Activated naive CD4-positive, alpha-beta T cell treated with anti-CD3 and anti-CD28 coated beads, Interleukin-2, amount 50 U/mL, for 72 hours (primary cell): Measurements from ENCODE around the gene ADGRV1. TPM values are rescaled to one million over a fixed set of nuclear protein-coding genes. Genes with fewer than 3 reads are reported as not detected.
A peak's percentile ranks its signal among the peaks of the same experiment; 100 is the strongest.
"Not testable (repeated sequence)": the region's sequence is repeated elsewhere in the genome, so short reads cannot be mapped to it uniquely, and the experiment has no call there.

ENCODE experiments used
- ATAC-seq, 2 donors: fragments of 150-1000 bp; cut with Tn5 transposase; 2 replicates each; pipeline ENCODE4 v1.10.0; 2021; ENCODE audit warnings: mild to moderate bottlenecking in 2 of 2, moderate library complexity in 2 of 2
- DNase-seq, 2 donors: peaks; one replicate each; pipeline ENCODE4 v3.0.0; 2021 to 2022; ENCODE audit warnings: low spot score in 2 of 2
- H3K27ac Mint-ChIP-seq, 2 donors: one replicate each; pipeline ENCODE4 v1.8.0; 2022; ENCODE audit warnings: mild to moderate bottlenecking in 2 of 2, mixed read lengths in 2 of 2
- H3K36me3 Mint-ChIP-seq, 2 donors: one replicate each; pipeline ENCODE4 v1.8.0; 2022; ENCODE audit warnings: mixed read lengths in 2 of 2
- H3K9me3 Mint-ChIP-seq, 2 donors: one replicate each; pipeline ENCODE4 v1.8.0; 2022; ENCODE audit warnings: mixed read lengths in 2 of 2
- total RNA-seq, 2 donors: library from RNA; stranded (reverse); gene quantifications; one replicate each; pipeline ENCODE4 v1.2.3, GENCODE V29; 2022

Gene ADGRV1
- total RNA-seq, 2 donors from 2014 or later, result 0.16 TPM; not detected in 1

DNA sequence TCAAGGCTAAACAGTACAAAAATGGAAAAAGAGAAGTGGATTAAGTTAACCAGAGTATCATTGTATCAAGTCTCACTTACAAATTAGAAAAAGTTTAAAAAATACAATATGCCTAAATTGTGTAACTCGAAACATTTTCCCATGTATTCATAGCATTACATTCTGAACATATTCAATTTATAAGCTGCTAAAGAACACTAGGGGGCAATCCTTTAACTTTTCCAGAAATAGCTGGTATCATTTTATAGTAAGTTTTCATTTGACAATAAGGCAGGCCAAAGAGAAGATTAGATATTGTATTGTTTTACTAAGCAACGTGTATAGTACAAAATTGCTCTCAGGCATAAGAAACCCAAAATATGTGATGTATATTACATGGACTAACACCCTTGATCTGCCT, 234.6 kb downstream of the ADGRV1 start:
- peaks cover 13% of the 10 kb centered on the region in 2 donors for H3K9me3 Mint-ChIP-seq
- no peak for DNase-seq
- ATAC-seq, result no peak
- peaks cover 15 to 25% of the 10 kb centered on the region in 2 donors for H3K36me3 Mint-ChIP-seq
- no peak overlapping the region for H3K27ac Mint-ChIP-seq

- H3K27ac Mint-ChIP-seq, ATAC-seq, DNase-seq: not testable (repeated sequence)
- Mint-ChIP-seq H3K36me3 (peaks cover 15 to 26% of the 10 kb centered on the region in 2 donors), H3K9me3 (peaks cover 13 to 20% of the 10 kb centered on the region in 2 donors)
These were observed 238.3 kb downstream of the ADGRV1 start for GRCh38 chr5:90796919-90797318.

- peaks cover 15 to 26% of the 10 kb centered on the region in 2 donors for H3K36me3 Mint-ChIP-seq
- H3K9me3 Mint-ChIP-seq, result peaks cover 13 to 20% of the 10 kb centered on the region in 2 donors
- H3K27ac Mint-ChIP-seq, ATAC-seq, DNase-seq: not testable (repeated sequence)
These were observed 241.5 kb downstream of the ADGRV1 start for GRCh38 chr5:90800082-90800481.

DNA sequence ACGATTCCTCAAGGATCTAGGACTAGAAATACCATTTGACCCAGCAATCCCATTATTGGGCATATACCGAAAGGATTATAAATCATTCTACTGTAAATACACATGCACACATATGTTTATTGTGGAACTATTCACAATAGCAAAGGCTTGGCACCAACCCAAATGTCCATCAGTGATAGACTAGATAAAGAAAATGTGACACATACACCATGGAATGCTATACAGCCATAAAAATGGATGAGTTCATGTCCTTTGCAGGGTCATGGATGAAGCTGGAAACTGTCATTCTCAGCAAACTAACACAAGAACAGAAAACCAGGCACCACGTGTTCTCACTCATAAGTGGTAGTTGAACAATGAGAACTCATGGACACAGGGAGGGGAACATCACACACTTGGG, 241.9 kb downstream of the ADGRV1 start:
- peaks cover 15 to 25% of the 10 kb centered on the region in 2 donors for H3K36me3 Mint-ChIP-seq
- peaks cover 13 to 20% of the 10 kb centered on the region in 2 donors for H3K9me3 Mint-ChIP-seq
- not testable (repeated sequence) for DNase-seq, H3K27ac Mint-ChIP-seq, ATAC-seq

DNA sequence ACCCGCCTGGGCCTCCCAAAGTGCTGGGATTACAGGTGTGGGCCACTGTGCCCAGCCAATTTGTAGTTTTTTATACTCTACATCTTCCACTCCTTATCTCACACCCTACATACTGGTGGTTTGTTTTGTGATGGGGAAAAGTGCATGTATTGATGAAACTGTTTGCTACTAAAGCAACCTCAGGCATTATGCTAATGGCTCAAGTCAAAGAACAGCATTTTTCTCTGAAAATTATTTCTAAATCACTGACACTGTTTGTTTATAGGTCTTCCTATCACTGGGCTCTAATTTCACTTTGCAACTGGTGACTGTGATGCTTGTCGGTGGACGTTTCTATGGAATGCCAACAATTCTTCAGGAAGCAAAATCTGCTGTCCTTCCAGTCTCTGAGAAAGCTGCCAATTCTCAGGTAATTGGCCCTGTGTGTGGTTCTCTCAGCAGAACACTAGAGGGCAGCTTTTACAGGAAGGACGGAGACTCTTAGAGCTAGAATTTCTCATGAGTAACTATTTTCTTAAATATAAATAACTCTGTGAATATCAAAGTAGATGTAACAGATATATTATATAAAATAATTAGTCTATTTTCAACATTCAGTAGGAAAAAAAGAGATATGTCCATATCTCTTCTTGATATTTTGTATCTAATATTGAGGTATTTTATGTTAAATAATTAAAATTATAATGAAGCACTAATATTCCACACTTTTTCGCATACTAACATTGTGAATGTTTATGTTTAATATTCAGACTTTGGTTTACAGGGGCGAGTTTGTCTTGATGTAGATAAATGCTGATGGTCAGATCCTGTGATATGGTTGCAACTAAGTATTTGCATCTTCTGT, 244.1 kb downstream of the ADGRV1 start:
- no peak for DNase-seq
- peak in 1 of 2 donors; percentile 54 for ATAC-seq
- no peak overlapping the region for H3K27ac Mint-ChIP-seq

DNA sequence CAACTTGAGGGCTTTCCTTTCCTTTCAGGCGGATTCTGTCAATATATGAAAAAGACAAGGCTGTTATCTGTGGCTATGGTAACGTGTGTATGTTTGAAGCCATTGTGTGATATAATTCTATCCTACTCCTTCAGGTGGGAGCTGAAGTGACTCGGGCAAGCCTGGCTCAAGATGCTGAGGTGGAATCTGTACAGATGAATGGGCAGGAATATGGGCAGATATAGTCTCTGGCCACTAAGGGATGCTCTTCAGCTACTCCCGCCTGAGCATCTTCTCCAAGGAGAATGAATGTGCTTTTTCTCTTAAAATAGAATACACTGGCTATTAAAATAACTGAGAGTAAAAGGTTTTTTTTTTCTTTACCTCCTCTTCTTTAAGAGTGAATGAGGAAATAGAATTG, 244.8 kb downstream of the ADGRV1 start:
- Mint-ChIP-seq H3K36me3 (no peaks in the 10 kb centered on the region), H3K27ac (no peak overlapping the region)
- no peak for ATAC-seq

More for the DNA sequence above, 244.1 kb downstream of the ADGRV1 start:
- Mint-ChIP-seq H3K36me3 (peaks cover 1 to 5% of the 10 kb centered on the region in 2 donors), H3K9me3 (peaks cover 3 to 12% of the 10 kb centered on the region in 2 donors)

DNA sequence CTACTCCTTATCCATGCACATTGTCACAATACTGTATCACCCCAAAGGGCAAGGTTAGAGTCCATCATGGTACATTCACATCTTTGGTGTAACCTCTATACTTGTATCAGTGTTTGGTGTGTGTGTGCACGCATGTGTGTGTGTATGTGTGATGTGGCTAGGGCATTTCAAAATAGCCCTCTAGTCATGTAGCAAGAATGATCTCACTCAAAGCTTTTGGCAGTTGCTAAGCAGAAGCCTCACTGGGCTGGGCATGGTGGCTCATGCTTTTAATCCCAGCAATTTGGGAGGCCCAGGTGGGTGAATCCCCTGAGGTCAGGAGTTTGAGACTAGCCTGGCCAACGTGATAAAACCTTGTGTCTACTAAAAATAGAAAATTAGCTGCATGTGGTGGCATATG, 245.3 kb downstream of the ADGRV1 start:
- DNase-seq (no peak), ATAC-seq (no peak)
- Mint-ChIP-seq H3K9me3 (peaks cover 0 to 6% of the 10 kb centered on the region in 2 donors), H3K36me3 (no peaks in the 10 kb centered on the region), H3K27ac (no peak overlapping the region)

More for the DNA sequence above, 244.8 kb downstream of the ADGRV1 start:
- no peak for DNase-seq
- peaks cover 0 to 6% of the 10 kb centered on the region in 2 donors for H3K9me3 Mint-ChIP-seq

- no peak for DNase-seq
- no peak for ATAC-seq
- H3K27ac Mint-ChIP-seq, result no peak overlapping the region
- no peaks in the 10 kb centered on the region for H3K36me3 Mint-ChIP-seq
- no peaks in the 10 kb centered on the region for H3K9me3 Mint-ChIP-seq
These were observed 248.9 kb downstream of the ADGRV1 start for GRCh38 chr5:90807496-90807895.

- H3K36me3 Mint-ChIP-seq, result no peaks in the 10 kb centered on the region
- H3K9me3 Mint-ChIP-seq, result no peaks in the 10 kb centered on the region
- DNase-seq, result no peak
- H3K27ac Mint-ChIP-seq, result no peak overlapping the region
- ATAC-seq, result no peak
These were observed 250.9 kb downstream of the ADGRV1 start for GRCh38 chr5:90809311-90810056.

DNA sequence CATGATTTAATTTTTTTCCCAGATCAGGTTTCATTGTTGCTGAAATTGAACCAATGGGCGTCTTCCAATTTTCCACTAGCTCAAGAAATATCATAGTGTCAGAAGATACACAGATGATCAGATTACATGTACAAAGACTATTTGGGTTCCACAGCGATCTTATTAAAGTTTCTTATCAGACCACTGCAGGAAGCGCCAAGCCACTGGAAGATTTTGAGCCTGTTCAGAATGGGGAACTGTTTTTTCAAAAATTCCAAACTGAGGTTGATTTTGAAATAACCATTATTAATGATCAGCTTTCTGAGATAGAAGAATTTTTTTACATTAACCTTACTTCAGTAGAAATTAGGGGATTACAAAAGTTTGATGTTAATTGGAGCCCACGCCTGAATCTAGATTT, 251.6 kb downstream of the ADGRV1 start:
- DNase-seq (no peak), ATAC-seq (no peak)
- no peaks in the 10 kb centered on the region for H3K9me3 Mint-ChIP-seq
- H3K27ac Mint-ChIP-seq, result no peak overlapping the region
- H3K36me3 Mint-ChIP-seq, result no peaks in the 10 kb centered on the region

GRCh38 chr5:90813392-90813791, 254.8 kb downstream of the ADGRV1 start:
- DNase-seq (no peak), ATAC-seq (no peak)
- Mint-ChIP-seq H3K27ac (no peak overlapping the region), H3K36me3 (no peaks in the 10 kb centered on the region), H3K9me3 (no peaks in the 10 kb centered on the region)

DNA sequence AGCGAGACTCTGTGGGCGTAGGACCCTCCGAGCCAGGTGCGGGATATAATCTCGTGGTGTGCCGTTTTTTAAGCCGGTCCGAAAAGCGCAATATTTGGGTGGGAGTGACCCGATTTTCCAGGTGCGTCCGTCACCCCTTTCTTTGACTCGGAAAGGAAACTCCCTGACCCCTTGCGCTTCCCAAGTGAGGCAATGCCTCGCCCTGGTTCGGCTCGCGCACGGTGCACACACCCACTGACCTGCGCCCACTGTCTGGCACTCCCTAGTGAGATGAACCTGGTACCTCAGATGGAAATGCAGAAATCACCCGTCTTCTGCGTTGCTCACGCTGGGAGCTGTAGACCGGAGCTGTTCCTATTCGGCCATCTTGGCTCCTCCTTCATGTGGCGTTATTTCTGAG, 263.5 kb downstream of the ADGRV1 start:
- ATAC-seq, H3K36me3 Mint-ChIP-seq, DNase-seq: not testable (repeated sequence)

DNA sequence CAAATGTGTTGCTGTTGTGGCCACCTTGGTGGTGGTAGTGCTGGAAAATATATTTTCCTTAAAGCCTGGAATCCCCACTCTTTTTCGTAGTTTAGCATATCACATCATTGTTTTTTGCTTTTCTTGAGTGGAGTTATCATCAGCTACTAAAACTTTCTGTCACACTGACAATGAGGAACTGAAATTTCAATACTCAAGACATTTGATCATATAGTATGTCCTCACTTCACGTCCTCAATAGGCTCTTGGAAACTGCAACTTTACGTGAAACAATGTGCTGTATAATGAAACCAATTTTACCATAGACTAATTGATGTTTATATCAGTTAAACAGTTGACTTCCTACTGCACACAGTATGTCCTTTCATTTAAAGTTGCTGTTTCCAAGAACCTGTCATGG, 265.8 kb downstream of the ADGRV1 start:
- ATAC-seq, result no peak
- no peak for DNase-seq
- H3K36me3 Mint-ChIP-seq, result no peaks in the 10 kb centered on the region
- no peaks in the 10 kb centered on the region for H3K9me3 Mint-ChIP-seq
- H3K27ac Mint-ChIP-seq, result no peak overlapping the region

More for the DNA sequence above, 263.5 kb downstream of the ADGRV1 start:
- not testable (repeated sequence) for H3K27ac Mint-ChIP-seq, H3K9me3 Mint-ChIP-seq

DNA sequence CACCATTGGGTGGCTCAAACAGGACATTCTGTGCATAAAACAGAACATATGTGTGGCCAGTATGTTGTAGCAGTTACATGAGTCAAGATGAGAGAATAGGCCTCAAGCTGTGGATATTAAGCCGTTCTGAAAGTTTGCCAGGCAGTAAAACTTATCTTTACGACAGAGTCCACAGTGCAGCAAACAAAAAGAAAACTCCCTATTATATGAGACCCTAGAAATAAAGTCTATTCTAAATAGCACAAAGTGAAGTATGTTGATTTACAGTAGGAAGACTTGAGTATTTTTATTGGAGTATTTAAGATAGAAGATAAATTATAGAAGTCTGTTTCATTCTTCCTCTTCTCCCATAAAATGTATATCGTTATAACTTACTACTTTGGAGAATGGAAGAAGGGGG, 271.5 kb downstream of the ADGRV1 start:
- no peaks in the 10 kb centered on the region for H3K36me3 Mint-ChIP-seq
- H3K9me3 Mint-ChIP-seq, result no peaks in the 10 kb centered on the region
- ATAC-seq (no peak), DNase-seq (no peak)
- no peak overlapping the region for H3K27ac Mint-ChIP-seq

- ATAC-seq (no peak), DNase-seq (no peak)
- Mint-ChIP-seq H3K36me3 (no peaks in the 10 kb centered on the region), H3K27ac (no peak overlapping the region), H3K9me3 (no peaks in the 10 kb centered on the region)
These were observed 275.2 kb downstream of the ADGRV1 start for GRCh38 chr5:90833753-90834152.

DNA sequence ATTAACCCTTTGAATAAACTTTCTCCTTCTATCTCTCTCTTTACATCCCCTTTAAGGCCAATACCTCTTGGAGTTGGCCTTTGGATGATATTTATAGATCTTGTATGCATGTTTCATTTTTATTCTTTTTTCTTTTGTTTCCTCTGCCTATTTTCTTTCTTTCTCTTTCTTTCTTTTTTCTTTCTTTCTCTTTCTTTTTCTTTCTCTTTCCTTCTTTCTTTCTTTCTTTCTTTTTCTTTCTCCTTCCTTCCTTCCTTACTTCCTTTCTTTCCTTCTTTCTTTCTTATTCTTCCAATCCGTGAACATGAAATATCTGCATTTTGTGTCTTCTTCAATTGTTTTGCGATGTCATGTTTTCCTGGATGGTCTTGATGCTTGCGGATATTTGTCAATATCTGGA, 276.1 kb downstream of the ADGRV1 start:
- DNase-seq, result no peak
- no peak overlapping the region for H3K27ac Mint-ChIP-seq
- H3K36me3 Mint-ChIP-seq, result no peaks in the 10 kb centered on the region
- H3K9me3 Mint-ChIP-seq, result no peaks in the 10 kb centered on the region
- no peak for ATAC-seq

GRCh38 chr5:90843443-90843842, 284.8 kb downstream of the ADGRV1 start:
- DNase-seq (no peak), ATAC-seq (peak; percentile 22 to 71)
- no peaks in the 10 kb centered on the region for H3K36me3 Mint-ChIP-seq
- no peaks in the 10 kb centered on the region for H3K9me3 Mint-ChIP-seq
- no peak overlapping the region for H3K27ac Mint-ChIP-seq
